ENCODE data around the gene UBAP2.
A peak's percentile ranks its signal among the peaks of the same experiment; 100 is the strongest.

The UBAP2 gene

GRCh38 chr9:33919276-33919897 is 129.3 kb downstream of the UBAP2 start:
- DNase-seq: no peak

DNA sequence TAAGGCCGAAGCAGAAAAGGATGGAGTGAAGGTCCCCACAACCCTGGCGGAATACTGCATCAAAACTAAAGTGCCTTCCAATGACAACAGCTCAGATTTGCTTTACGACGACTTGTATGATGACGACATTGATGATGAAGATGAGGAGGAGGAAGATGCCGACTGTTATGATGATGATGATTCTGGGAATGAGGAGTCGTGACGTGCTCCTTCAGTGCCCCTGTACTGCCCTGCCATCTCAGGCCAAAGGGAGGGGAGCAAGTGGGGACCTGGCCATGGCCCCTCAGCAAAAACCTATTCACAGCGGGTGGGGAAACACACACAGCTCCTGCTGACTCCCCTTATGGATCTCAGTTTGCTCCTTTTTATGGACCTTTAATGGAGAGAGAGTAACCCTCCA is 131.7 kb downstream of the UBAP2 start:
- no peak for DNase-seq

DNA sequence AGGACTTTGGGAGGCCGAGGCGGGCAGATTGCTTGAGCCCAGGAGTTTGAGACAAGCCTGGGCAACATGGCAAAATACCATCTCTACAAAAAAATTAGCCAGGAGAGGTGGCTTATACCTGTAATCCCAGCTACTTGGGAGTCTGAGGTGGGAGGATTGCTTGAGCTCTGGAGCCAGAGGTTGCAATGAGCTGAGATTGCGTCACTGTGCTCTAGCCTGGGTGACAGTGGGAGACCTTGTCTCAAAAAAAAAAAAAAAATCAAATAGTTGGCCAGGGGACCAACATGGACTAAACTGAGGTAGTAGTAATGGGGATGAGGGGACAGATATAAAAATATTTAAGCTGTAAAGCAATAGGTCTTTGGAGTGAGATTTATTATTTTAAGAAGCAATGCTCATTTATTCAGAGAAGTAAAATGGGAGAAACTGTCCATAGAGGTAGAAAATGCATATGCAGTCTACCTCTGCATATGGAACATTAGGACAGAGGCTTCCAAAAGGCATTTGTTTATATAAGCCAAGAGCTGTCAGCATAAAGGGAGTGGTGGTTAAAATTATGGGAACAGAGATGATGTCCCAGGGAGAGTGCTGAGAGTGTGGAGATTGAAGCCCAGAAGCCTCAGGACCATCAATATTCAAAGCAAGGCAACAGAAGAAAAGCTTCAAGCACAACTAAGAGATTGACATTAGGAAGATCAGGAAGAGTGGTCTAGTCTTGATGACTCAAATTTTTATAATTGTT is 133.6 kb downstream of the UBAP2 start:
- no peak for DNase-seq

- DNase-seq: no peak
Observed at GRCh38 chr9:33913541-33913940, 135.1 kb downstream of the UBAP2 start.

DNA sequence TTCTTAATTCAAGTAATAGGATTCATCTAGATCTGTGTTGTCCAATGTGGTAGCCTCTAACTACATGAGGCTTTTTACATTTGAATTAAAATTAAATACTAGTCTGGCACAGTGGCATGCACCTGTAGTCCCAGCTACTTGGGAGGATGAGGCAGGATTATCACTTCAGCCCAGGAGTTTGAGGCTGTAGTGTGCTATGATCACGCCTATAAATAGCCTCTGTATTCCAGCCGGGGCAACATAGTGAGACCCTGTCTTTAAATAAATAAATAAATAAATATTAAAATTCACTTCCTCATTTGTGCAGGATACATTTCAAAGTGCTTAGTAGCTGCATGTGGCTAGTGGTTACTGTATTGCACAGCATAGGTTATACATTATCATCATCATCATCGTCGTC is 139.9 kb downstream of the UBAP2 start:
- DNase-seq: no peak

DNA sequence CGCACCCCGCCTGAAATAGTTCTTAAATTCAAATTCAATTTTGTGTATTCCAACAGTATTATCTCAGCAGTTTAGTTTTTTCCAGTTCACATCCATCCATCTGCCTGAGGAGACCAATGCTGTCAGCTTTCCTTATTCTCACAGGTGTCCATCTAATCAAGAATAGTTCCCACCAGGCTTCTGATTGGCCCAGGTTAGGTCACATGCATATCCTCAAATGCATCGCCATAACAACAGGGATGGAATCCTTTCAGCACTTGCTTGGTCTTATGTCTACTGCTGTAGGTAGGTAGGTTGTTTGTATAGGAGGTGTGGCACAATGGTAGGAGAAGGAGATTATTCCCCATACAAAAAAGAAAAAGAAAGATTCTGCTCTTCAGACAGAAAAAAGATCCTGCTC is 140.6 kb downstream of the UBAP2 start:
- DNase-seq: no peak

- no peak for DNase-seq
Observed at GRCh38 chr9:33907347-33907746, 141.3 kb downstream of the UBAP2 start.

DNA sequence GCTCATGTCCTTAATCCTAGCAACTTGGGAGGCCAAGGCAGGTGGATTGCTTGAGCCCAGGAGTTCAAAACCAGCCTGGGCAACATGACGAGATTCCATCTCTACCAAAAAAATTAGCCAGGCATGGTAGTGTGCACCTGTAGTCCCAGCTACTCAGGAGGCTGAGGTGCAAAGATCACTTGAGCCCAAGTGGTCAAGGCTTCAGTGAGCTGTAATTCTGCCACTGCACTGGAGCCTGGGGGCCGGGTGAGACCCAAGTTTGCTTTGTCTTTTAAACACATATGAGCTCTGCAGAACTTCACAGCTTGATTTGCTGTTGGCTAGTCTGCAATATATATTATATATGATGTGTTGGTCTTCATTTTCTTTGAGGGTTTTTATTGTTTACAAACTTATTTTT is 141.9 kb downstream of the UBAP2 start:
- no peak for DNase-seq

- no peak for DNase-seq
Observed at GRCh38 chr9:33905137-33905536, 143.6 kb downstream of the UBAP2 start.

GRCh38 chr9:33903157-33903780 is 145.4 kb downstream of the UBAP2 start:
- no peak for DNase-seq

DNA sequence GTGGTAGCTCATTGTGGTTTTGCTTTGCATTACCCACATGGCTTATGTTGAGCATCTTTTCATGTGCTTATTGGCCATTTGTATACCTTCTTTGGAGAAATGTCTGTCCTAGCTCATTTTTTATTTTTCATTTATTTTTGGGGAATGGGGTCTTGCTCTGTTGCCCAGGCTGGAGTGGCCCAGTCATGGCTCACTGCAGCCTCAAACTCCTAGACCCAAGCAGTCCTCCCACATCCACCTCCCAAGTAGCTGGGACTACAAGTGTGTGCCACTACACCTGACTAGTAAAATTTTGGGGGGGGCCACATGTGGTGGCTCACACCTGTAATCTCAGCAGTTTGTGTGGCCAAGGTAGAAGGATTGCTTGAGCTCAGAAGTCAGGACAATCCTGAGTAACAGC is 154.4 kb downstream of the UBAP2 start:
- no peak for DNase-seq

DNA sequence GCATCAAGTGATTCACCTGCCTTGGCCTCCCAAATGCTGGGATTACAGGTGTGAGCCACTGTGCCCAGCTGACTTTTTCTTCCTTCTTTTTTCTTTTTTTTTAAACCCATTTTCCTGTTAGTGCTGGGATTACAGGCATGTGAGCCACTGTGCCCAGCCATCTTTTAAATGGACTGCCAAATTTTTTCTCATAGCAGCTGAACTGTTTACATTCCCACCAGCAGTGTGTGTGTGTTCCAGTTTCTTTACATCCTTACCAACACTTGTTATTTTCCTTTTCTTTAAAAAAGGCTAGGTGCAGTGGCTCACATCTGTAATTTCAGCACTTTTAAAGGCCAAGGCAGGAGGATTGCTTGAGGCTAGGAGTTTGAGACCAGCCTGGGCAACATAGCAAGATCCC is 154.8 kb downstream of the UBAP2 start:
- no peak for DNase-seq

- no peak for DNase-seq
Observed at GRCh38 chr9:33885948-33886347, 162.7 kb downstream of the UBAP2 start.

- peak; percentile 18 for DNase-seq
Observed at GRCh38 chr9:33884856-33885701, 163.6 kb downstream of the UBAP2 start.

GRCh38 chr9:33881635-33882034 is 167.1 kb downstream of the UBAP2 start:
- no peak for DNase-seq

DNA sequence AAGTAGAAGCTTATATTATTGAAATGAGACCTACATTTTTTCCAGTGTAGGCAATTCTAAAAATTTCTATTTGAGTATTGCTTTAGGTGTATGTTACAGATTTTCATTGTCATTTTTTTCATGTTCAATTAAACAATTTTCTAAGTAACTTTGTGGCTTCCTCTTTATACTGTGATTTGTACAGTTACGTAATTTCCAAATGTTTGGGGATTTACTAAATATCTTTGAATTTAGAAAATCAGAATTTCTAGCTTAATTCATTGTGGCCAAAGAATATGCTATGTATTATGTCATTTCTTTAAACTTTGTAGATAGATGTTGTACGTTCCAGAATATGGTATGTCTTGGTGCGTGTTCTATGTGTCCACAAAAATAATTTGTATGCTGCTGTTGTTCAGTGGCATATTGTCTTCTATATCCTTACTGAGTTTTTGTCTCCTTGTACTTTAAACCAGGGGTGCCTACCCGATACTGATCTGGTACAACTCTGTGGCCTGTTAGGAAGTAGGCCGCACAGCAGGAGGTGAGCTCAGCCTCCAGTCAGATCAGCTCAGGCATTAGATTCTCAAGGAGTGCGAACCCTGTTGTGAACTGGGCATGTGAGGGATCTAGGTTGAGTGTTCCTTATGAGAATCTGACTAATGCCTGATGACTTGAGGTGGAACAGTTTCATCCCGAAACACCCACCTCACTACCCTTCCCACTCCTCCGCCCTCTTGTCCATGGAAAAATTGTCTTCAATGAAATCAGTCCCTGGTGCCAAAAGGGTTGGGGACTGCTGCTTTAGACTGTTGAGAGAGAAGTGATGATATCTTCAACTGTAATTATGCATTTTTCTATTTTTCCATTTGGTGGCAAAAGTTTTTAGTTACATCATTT is 168.2 kb downstream of the UBAP2 start:
- DNase-seq: no peak

DNA sequence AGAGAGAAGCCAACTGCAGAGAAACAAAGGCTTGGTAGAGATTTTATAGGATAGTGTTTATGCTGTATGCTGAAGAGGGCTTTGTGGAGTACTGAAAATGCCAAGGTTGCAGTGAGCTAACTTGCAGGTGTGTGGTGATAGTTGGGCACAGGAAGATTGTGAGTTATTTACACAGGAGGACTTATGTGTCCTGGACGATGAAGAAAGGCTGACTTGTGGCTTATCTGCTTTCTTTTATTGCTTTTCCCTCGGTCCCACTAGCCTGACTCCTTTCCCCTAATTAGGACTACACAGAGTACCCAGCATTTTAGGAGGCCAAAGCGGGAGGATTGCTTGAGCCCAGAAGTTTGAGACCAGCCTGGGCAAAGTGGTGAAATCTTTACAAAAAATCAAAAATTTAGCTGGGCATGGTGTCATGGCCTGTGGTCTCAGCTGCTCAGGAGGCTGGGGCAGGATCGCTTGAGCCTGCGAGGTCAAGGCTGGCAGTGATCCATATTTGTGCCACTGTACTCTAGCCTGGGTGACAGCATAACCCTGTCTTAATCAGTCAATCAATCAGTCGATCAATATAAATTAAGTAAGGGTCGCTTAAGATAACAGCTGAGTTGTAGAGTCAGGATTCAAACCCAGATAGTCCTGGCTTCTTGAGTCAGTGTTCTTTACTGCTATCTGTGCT is 169.9 kb downstream of the UBAP2 start:
- DNase-seq: no peak

DNA sequence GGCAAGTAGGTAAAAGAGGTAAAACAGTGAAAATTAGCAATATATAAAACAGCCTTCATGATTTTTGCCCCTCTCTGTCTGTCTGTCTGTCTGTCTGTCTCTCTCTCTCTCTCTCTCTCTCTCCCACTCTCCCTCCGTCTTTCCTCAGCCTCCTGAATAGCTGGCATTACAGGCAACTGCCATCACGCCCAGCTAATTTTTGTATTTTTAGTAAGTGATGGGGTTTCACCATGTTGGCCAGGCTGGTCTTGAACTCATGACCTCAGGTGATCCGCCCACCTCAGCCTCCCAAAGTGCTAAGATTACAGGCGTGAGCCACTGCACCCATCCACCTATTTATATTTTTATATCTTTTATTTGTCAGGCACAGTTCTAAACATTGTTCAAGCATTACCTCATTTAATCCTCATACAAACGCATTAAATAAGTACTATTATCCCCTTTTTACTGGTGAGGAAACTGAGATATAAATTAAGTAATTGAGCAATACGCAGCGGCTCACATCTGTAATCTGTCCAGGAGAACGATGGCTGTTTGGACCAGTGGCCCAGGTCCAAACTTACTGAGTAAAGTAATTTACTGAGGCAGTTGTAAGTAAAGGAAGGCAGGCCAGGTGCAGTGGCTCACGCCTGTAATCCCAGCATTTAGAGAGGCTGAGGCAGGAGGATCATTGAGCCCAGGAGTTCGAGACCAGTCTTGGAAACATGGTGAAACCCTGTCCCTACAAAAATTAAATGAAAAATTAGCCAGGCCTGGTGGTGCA is 170.8 kb downstream of the UBAP2 start:
- DNase-seq: no peak

All from NCI-H1436 (cell line).